ENCODE results near the gene CPXM2. TPM values are rescaled to one million over a fixed set of nuclear protein-coding genes. Genes with fewer than 3 reads are reported as not detected.

The CPXM2 gene
- total RNA-seq, 1 donor from 2014 or later = 18.9 TPM

DNA sequence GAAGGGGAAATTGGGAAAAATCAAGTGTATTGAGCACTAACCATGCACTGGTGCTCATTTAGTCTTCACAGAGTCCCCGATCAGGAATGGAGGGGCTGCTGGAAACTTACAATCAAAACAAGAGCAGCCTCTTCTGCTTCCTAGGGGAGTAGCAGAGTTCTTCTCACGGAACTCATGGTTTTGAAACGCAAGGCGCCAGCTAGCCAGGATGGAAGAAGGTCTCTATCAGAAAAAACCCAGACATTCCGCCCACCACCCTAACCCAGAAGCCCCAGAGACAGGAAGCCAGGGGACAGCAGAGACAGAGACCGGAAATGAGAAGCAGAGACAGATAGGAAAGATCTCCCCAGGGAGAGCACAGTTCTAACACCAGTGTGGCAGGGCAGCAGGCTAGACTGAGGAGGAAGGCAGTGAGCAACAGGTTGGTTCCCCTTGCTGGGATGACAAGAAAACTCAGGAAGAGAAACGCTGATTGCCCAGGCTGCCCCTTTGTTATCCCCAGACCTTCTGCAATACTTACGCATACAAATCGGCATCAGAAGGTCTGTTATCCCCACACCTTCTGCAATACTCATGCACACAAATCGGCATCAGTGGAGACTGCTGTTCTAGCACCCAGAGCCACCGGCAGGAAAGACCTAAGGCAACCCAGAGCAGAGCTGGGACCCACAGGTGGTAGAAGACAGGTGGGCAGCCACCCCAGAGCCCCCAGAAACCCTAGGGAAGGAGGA, 99.2 kb downstream of the CPXM2 start:
- DNase-seq (ENCODE audit: extremely low spot score in 2 of 2) = peak; percentile 40 to 54
- Histone ChIP-seq H3K4me3 (no peak overlapping the region), H3K27ac (no peak overlapping the region), H3K27me3 (no peaks in the 10 kb centered on the region), H3K36me3 (no peaks in the 10 kb centered on the region), H3K9me3 (no peaks in the 10 kb centered on the region), H3K4me1 (no peaks in the 10 kb centered on the region)
- intact Hi-C loops (cut with DNase I) = no loop called here
- TF ChIP-seq POLR2A (IDR thresholded peaks at IDR 0.05) (no peak), POLR2AphosphoS5 (IDR thresholded peaks at IDR 0.05; ENCODE audit: insufficient read depth in 1 of 2, low read depth in 1 of 2) (no peak)
- TF ChIP-seq, protein P1, sequence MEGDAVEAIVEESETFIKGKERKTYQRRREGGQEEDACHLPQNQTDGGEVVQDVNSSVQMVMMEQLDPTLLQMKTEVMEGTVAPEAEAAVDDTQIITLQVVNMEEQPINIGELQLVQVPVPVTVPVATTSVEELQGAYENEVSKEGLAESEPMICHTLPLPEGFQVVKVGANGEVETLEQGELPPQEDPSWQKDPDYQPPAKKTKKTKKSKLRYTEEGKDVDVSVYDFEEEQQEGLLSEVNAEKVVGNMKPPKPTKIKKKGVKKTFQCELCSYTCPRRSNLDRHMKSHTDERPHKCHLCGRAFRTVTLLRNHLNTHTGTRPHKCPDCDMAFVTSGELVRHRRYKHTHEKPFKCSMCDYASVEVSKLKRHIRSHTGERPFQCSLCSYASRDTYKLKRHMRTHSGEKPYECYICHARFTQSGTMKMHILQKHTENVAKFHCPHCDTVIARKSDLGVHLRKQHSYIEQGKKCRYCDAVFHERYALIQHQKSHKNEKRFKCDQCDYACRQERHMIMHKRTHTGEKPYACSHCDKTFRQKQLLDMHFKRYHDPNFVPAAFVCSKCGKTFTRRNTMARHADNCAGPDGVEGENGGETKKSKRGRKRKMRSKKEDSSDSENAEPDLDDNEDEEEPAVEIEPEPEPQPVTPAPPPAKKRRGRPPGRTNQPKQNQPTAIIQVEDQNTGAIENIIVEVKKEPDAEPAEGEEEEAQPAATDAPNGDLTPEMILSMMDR (IDR thresholded peaks at IDR 0.05) = no peak

DNA sequence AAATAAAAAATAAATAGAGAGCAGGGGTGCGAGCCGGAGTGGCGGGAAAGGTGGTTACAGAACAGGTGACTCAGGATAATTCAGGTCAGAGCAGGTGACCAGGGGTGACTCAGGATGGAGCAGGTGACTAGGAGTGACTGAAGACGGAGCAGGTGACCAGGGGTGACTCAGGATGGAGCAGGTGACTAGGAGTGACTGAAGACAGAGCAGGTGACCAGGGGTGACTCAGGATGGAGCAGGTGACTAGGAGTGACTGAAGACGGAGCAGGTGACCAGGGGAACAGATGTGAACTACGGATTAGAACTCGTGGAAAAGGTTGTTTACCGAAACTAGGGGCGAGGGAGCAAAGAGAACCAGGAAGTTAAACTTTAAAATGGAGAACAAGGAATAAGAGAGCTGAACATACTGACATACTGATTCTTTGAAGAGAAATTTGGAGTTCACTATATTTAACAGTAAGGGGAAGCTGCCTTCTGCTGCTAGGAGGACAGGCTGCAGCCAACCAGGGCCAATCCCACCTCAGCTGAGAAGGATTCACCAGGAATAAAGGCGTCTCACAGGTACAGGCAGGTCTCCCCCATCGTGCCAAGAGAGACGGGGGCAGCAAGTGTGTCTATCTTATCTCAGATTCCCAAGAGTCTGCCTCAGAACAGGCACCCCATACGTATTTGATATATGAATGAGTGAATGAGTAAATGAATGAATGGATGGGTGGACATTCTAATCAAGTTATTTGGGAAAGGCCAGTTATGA, 101.3 kb downstream of the CPXM2 start:
- Histone ChIP-seq H3K36me3 (no peaks in the 10 kb centered on the region), H3K4me1 (no peaks in the 10 kb centered on the region), H3K27me3 (no peaks in the 10 kb centered on the region), H3K27ac (no peak overlapping the region), H3K9me3 (no peaks in the 10 kb centered on the region), H3K4me3 (no peak overlapping the region)
- intact Hi-C loops (cut with DNase I) = no loop called here
- no peak for TF ChIP-seq POLR2AphosphoS5 (IDR thresholded peaks at IDR 0.05; ENCODE audit: insufficient read depth in 1 of 2, low read depth in 1 of 2)
- TF ChIP-seq, protein P1 (IDR thresholded peaks at IDR 0.05) = no peak
- TF ChIP-seq POLR2A (IDR thresholded peaks at IDR 0.05) = no peak
- DNase-seq (ENCODE audit: extremely low spot score in 2 of 2) = peak; percentile 25 to 77

DNA sequence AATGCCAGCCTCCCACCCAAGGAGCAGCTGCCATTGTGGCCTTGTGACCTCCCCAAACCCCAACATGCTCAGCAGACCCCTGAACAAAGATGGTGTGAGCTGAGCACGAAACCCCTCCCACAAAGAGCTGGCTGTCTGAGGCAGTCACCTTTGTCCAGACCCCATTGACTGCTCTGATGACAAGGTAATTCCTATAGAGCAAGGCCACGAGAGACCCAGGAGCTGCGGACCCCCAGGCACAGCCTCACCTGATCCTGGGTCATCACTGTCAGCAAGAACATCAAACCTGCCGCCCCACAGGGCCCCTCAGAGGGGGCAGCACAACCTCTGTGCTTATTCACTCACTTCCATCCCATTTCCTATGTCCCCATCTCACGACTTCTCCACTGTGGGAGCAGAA, 102.6 kb downstream of the CPXM2 start:
- Histone ChIP-seq H3K4me3 (no peak overlapping the region), H3K4me1 (no peaks in the 10 kb centered on the region), H3K9me3 (no peaks in the 10 kb centered on the region), H3K27ac (no peak overlapping the region), H3K27me3 (no peaks in the 10 kb centered on the region), H3K36me3 (no peaks in the 10 kb centered on the region)
- TF ChIP-seq POLR2A (IDR thresholded peaks at IDR 0.05) = no peak
- TF ChIP-seq, protein P1 (IDR thresholded peaks at IDR 0.05) = no peak
- intact Hi-C loops (cut with DNase I) = no loop called here
- DNase-seq (ENCODE audit: extremely low spot score in 2 of 2) = peak; percentile 61 to 65

DNA sequence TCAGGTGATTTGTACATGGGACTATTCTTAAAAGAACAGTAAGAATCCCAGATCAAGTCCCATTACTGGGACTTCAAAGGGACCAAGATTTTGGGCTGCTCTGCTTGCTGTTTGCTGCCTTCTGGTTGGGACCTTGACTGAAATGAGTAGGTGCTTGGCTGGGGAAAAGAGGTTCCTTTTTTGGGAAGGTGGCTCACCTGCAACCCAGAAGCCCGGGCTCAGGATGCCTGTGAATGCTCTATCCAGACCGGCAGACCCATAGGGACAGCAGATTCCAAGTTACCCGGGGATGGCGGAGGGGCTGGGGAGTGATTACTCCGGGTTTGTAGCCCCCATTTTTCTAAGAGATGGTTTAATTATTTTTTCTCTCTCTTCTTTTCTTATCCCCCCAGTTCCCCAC, 104.0 kb downstream of the CPXM2 start:
- Histone ChIP-seq H3K4me3 (no peak overlapping the region), H3K36me3 (no peaks in the 10 kb centered on the region), H3K27ac (no peak overlapping the region), H3K27me3 (no peaks in the 10 kb centered on the region), H3K4me1 (no peaks in the 10 kb centered on the region), H3K9me3 (no peaks in the 10 kb centered on the region)
- intact Hi-C loops (cut with DNase I) = no loop called here
- no peak for TF ChIP-seq POLR2A (IDR thresholded peaks at IDR 0.05)
- no peak for TF ChIP-seq POLR2AphosphoS5 (IDR thresholded peaks at IDR 0.05; ENCODE audit: insufficient read depth in 1 of 2, low read depth in 1 of 2)
- TF ChIP-seq, protein P1 (IDR thresholded peaks at IDR 0.05) = no peak
- peak; percentile 29 to 61 for DNase-seq (ENCODE audit: extremely low spot score in 2 of 2)

DNA sequence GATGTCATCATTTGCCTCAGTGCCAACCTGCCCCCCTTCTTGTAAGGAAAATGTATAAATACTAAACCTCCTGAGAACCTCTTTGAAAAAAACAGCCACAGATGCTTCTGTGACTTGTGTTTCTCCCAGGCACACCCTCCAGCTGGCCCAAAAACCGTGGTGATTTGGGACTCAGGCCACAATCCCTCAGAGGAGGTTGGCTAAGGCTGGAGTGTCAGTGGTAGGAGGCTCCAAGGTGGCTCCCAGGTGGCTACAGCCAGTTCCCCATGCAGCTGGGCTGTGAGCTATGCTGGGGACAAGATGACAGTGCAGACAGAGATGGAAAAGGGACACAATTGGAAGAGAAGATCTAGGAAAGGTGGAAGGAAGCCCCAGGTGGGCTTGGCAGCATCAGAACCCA, 104.7 kb downstream of the CPXM2 start:
- no peak overlapping the region for H3K27ac ChIP-seq
- no peaks in the 10 kb centered on the region for H3K9me3 ChIP-seq
- no peaks in the 10 kb centered on the region for H3K36me3 ChIP-seq
- no peaks in the 10 kb centered on the region for H3K27me3 ChIP-seq
- no peaks in the 10 kb centered on the region for H3K4me1 ChIP-seq
- no peak overlapping the region for H3K4me3 ChIP-seq
- no peak for TF ChIP-seq POLR2A (IDR thresholded peaks at IDR 0.05)
- TF ChIP-seq POLR2AphosphoS5 (IDR thresholded peaks at IDR 0.05; ENCODE audit: insufficient read depth in 1 of 2, low read depth in 1 of 2) = no peak
- TF ChIP-seq, protein P1 (IDR thresholded peaks at IDR 0.05) = no peak
- intact Hi-C loops (cut with DNase I) = no loop called here
- DNase-seq (ENCODE audit: extremely low spot score in 2 of 2) = peak; percentile 60 to 70
